HEK293 (cell line): Measurements from ENCODE around the gene FUT6.

Experiments used
- CTCF ChIA-PET: fragments of 350-600 bp; formaldehyde crosslinking; extraction: SDS; loops from one replicate; lab custom pipeline; 2021; ENCODE audit warnings: antibody characterized with exemption; lab: Yijun Ruan, JAX
- POLR2A ChIA-PET: fragments of 300-600 bp; formaldehyde crosslinking; extraction: SDS; loops from one replicate; lab custom pipeline; 2020; ENCODE audit warnings: antibody characterized with exemption, inconsistent platforms; lab: Yijun Ruan, JAX
- H3K27ac ChIP-seq: fragments of 200-500 bp; sonication (Bioruptor generic); 2 replicates; pipeline ENCODE4 v1.5.1; 2014; ENCODE audit warnings: low read depth, low read length, control low read depth, inconsistent platforms; ENCODE audit errors: extremely low read depth
- H3K36me3 ChIP-seq, 2 experiments: fragments of 200-500 bp in 1 of 2; sonication (Bioruptor generic) in 1 of 2; 1 replicate in 1 of 2; 2 replicates in 1 of 2; pipeline ENCODE4 v1.5.1; 2014 to 2017; ENCODE audit warnings: inconsistent platforms in 2 of 2, low read length in 2 of 2; ENCODE audit not compliant: control insufficient read depth in 2 of 2, insufficient read depth in 1 of 2
- H3K4me1 ChIP-seq: fragments of 200-500 bp; sonication (Bioruptor generic); 2 replicates; pipeline ENCODE4 v1.5.1; 2014; ENCODE audit warnings: mild to moderate bottlenecking, low read length, inconsistent platforms; ENCODE audit not compliant: control insufficient read depth, insufficient read depth
- H3K4me3 ChIP-seq: 2 replicates; pipeline ENCODE4 v1.5.1; 2011; ENCODE audit warnings: low read depth, mild to moderate bottlenecking, control low read depth, low read length, moderate library complexity
- H3K9me3 ChIP-seq: fragments of 200-500 bp; sonication (Bioruptor generic); 2 replicates; pipeline ENCODE4 v1.5.1; 2014; ENCODE audit warnings: low read depth, low read length, inconsistent platforms; ENCODE audit not compliant: control insufficient read depth, insufficient read depth
- ELK4 ChIP-seq: IDR thresholded peaks from 2 replicates; pipeline ENCODE4 v1.6.1; 2011; ENCODE audit warnings: mild to moderate bottlenecking, low read depth, low read length, borderline replicate concordance
- GLIS1 ChIP-seq: fragments of 450-650 bp; formaldehyde crosslinking; IDR thresholded peaks from 2 replicates; pipeline ENCODE4 v1.5.1; 2016; ENCODE audit warnings: missing biosample characterization, missing genetic modification characterization
- GLIS2 ChIP-seq: fragments of 450-650 bp; formaldehyde crosslinking; IDR thresholded peaks from 2 replicates; pipeline ENCODE4 v1.5.1; 2016; ENCODE audit warnings: missing biosample characterization, missing genetic modification characterization
- HOXA7 ChIP-seq: sonication (generic); formaldehyde crosslinking; IDR thresholded peaks from 2 replicates; pipeline ENCODE4 v1.8.1; 2022; ENCODE audit warnings: missing genetic modification reagents, borderline replicate concordance
- YY1 ChIP-seq: fragments of 450-650 bp; formaldehyde crosslinking; IDR thresholded peaks from 2 replicates; pipeline ENCODE4 v1.5.1; 2018; ENCODE audit warnings: missing biosample characterization, missing genetic modification characterization
- ZBTB21 ChIP-seq: fragments of 450-650 bp; formaldehyde crosslinking; IDR thresholded peaks from 2 replicates; pipeline ENCODE4 v1.5.1; 2017; ENCODE audit warnings: missing biosample characterization, missing genetic modification characterization
- ZBTB6 ChIP-seq: fragments of 450-650 bp; formaldehyde crosslinking; IDR thresholded peaks from 2 replicates; pipeline ENCODE4 v1.5.1; 2017; ENCODE audit warnings: missing biosample characterization, missing genetic modification characterization
- ZEB2 ChIP-seq: fragments of 450-650 bp; formaldehyde crosslinking; IDR thresholded peaks from 2 replicates; pipeline ENCODE4 v1.5.1; 2016; ENCODE audit warnings: missing biosample characterization, missing genetic modification characterization
- ZFP37 ChIP-seq: fragments of 450-650 bp; formaldehyde crosslinking; IDR thresholded peaks from 2 replicates; pipeline ENCODE4 v1.5.1; 2016; ENCODE audit warnings: missing biosample characterization, missing genetic modification characterization
- ZIC2 ChIP-seq: fragments of 450-650 bp; formaldehyde crosslinking; IDR thresholded peaks from 2 replicates; pipeline ENCODE4 v1.5.1; 2016; ENCODE audit warnings: missing biosample characterization, missing genetic modification characterization
- ZNF140 ChIP-seq: fragments of 450-650 bp; formaldehyde crosslinking; IDR thresholded peaks from 2 replicates; pipeline ENCODE4 v1.5.1; 2016; ENCODE audit warnings: missing biosample characterization, missing genetic modification characterization
- ZNF155 ChIP-seq: fragments of 450-650 bp; formaldehyde crosslinking; IDR thresholded peaks from 2 replicates; pipeline ENCODE4 v1.5.1; 2016; ENCODE audit warnings: missing biosample characterization, missing genetic modification characterization
- ZNF223 ChIP-seq: fragments of 450-650 bp; formaldehyde crosslinking; IDR thresholded peaks from 2 replicates; pipeline ENCODE4 v1.5.1; 2016; ENCODE audit warnings: missing biosample characterization, missing genetic modification characterization
- ZNF239 ChIP-seq: fragments of 450-650 bp; formaldehyde crosslinking; IDR thresholded peaks from 2 replicates; pipeline ENCODE4 v1.5.1; 2016; ENCODE audit warnings: missing biosample characterization, missing genetic modification characterization
- ZNF335 ChIP-seq: fragments of 450-650 bp; formaldehyde crosslinking; conservative IDR thresholded peaks from 2 replicates; pipeline ENCODE4 v1.5.1; 2016; ENCODE audit warnings: missing biosample characterization, missing genetic modification characterization
- ZNF350 ChIP-seq: fragments of 450-650 bp; formaldehyde crosslinking; IDR thresholded peaks from 2 replicates; pipeline ENCODE4 v1.5.0; 2017; ENCODE audit warnings: missing biosample characterization, mild to moderate bottlenecking, missing genetic modification characterization
- ZNF449 ChIP-seq: fragments of 450-650 bp; formaldehyde crosslinking; IDR thresholded peaks from 2 replicates; pipeline ENCODE4 v1.5.1; 2017; ENCODE audit warnings: missing biosample characterization, mild to moderate bottlenecking, missing genetic modification characterization, moderate library complexity
- ZNF600 ChIP-seq: fragments of 450-650 bp; formaldehyde crosslinking; IDR thresholded peaks from 2 replicates; pipeline ENCODE4 v1.5.1; 2016; ENCODE audit warnings: missing biosample characterization, missing genetic modification characterization
- ZNF610 ChIP-seq: fragments of 450-650 bp; formaldehyde crosslinking; IDR thresholded peaks from 2 replicates; pipeline ENCODE4 v1.5.1; 2016; ENCODE audit warnings: missing biosample characterization, missing genetic modification characterization, borderline replicate concordance
- ZNF621 ChIP-seq: fragments of 450-650 bp; formaldehyde crosslinking; IDR thresholded peaks from 2 replicates; pipeline ENCODE4 v1.5.1; 2017; ENCODE audit warnings: missing biosample characterization, missing genetic modification characterization
- ZNF677 ChIP-seq: fragments of 450-650 bp; IDR thresholded peaks from 2 replicates; pipeline ENCODE4 v1.5.0; 2018; ENCODE audit warnings: missing biosample characterization, mild to moderate bottlenecking, missing genetic modification characterization, moderate library complexity
- ZNF704 ChIP-seq: fragments of 450-650 bp; formaldehyde crosslinking; IDR thresholded peaks from 2 replicates; pipeline ENCODE4 v1.5.1; 2016; ENCODE audit warnings: missing biosample characterization, missing genetic modification characterization
- ZNF747 ChIP-seq: fragments of 450-650 bp; formaldehyde crosslinking; IDR thresholded peaks from 2 replicates; pipeline ENCODE4 v1.5.1; 2016; ENCODE audit warnings: missing biosample characterization, missing genetic modification characterization
- ZNF768 ChIP-seq: fragments of 450-650 bp; formaldehyde crosslinking; IDR thresholded peaks from 2 replicates; pipeline ENCODE4 v1.5.1; 2018; ENCODE audit warnings: missing biosample characterization, mild to moderate bottlenecking, missing genetic modification characterization
- ZNF777 ChIP-seq: fragments of 450-650 bp; formaldehyde crosslinking; IDR thresholded peaks from 2 replicates; pipeline ENCODE4 v1.5.1; 2017; ENCODE audit warnings: missing biosample characterization, missing genetic modification characterization, borderline replicate concordance
- TF ChIP-seq, protein P1 (sequence below): fragments of 450-650 bp; formaldehyde crosslinking; IDR thresholded peaks from 2 replicates; pipeline ENCODE4 v1.5.1; 2017; ENCODE audit warnings: missing biosample characterization, missing genetic modification characterization
- TF ChIP-seq, protein P2 (sequence below): fragments of 450-650 bp; formaldehyde crosslinking; IDR thresholded peaks from 2 replicates; pipeline ENCODE4 v1.5.1; 2016; ENCODE audit warnings: missing biosample characterization, missing genetic modification characterization

The FUT6 gene

GRCh38 chr19:5827891-5828660 lies 11.4 kb downstream of the FUT6 start (continued):
- TF ChIP-seq ZNF621 (tag by site-specific recombination) (no peak), ELK4 (no peak), ZNF747 (tag by site-specific recombination) (no peak), ZBTB6 (tag by site-specific recombination) (no peak)
- TF ChIP-seq, all 188 proteins: peak for 70

GRCh38 chr19:5827342-5827890 lies 12.1 kb downstream of the FUT6 start:
- ChIA-PET POLR2A (interaction anchor here (0.5 to 2.6 kb wide), 10 partner anchors 15 to 151 kb away, joined by 3 to 35 read pairs (median 4); partner anchors contain the start of genes NDUFA11, NRTN, RANBP3 and RPL36), CTCF (interaction anchor here (0.6 to 3.2 kb wide), 3 partner anchors 21 to 105 kb away, joined by 3 to 27 read pairs (median 6); partner anchors contain the start of gene NRTN)
- H3K4me1 ChIP-seq, result peaks cover 6% of the 10 kb centered on the region
- H3K36me3 ChIP-seq, result no peaks in the 10 kb centered on the region
- peak overlapping the region; percentile 59; the same call in 1 of the 2 replicates for H3K27ac ChIP-seq
- H3K9me3 ChIP-seq, result no peaks in the 10 kb centered on the region
- no peak overlapping the region for H3K4me3 ChIP-seq
- TF ChIP-seq ZNF677, result no peak
- TF ChIP-seq ZNF449 (tag by site-specific recombination), result no peak
- TF ChIP-seq, protein P1, sequence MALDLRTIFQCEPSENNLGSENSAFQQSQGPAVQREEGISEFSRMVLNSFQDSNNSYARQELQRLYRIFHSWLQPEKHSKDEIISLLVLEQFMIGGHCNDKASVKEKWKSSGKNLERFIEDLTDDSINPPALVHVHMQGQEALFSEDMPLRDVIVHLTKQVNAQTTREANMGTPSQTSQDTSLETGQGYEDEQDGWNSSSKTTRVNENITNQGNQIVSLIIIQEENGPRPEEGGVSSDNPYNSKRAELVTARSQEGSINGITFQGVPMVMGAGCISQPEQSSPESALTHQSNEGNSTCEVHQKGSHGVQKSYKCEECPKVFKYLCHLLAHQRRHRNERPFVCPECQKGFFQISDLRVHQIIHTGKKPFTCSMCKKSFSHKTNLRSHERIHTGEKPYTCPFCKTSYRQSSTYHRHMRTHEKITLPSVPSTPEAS (tag by site-specific recombination), result no peak
- no peak for TF ChIP-seq ZFP37 (tag by site-specific recombination)
- 0 out of 2 replicates have a peak, but pooled peaks have one; percentile 44 for TF ChIP-seq ZNF223 (tag by site-specific recombination)
- TF ChIP-seq ZNF600 (tag by site-specific recombination), result no peak
- no peak for TF ChIP-seq ZNF239 (tag by site-specific recombination)
- TF ChIP-seq, protein P2, sequence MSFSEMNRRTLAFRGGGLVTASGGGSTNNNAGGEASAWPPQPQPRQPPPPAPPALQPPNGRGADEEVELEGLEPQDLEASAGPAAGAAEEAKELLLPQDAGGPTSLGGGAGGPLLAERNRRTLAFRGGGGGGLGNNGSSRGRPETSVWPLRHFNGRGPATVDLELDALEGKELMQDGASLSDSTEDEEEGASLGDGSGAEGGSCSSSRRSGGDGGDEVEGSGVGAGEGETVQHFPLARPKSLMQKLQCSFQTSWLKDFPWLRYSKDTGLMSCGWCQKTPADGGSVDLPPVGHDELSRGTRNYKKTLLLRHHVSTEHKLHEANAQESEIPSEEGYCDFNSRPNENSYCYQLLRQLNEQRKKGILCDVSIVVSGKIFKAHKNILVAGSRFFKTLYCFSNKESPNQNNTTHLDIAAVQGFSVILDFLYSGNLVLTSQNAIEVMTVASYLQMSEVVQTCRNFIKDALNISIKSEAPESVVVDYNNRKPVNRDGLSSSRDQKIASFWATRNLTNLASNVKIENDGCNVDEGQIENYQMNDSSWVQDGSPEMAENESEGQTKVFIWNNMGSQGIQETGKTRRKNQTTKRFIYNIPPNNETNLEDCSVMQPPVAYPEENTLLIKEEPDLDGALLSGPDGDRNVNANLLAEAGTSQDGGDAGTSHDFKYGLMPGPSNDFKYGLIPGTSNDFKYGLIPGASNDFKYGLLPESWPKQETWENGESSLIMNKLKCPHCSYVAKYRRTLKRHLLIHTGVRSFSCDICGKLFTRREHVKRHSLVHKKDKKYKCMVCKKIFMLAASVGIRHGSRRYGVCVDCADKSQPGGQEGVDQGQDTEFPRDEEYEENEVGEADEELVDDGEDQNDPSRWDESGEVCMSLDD (tag by site-specific recombination), result no peak
- no peak; the same call in 1 of the 2 replicates for TF ChIP-seq ZNF610 (tag by site-specific recombination)
- no peak for TF ChIP-seq ZBTB21 (tag by site-specific recombination)
- 0 out of 2 replicates have a peak, but pooled peaks have one; percentile 16 for TF ChIP-seq ZNF777 (tag by site-specific recombination)
- TF ChIP-seq GLIS1 (tag by site-specific recombination), result peak; percentile 11; the same call in 1 of the 2 replicates
- TF ChIP-seq ZNF155, result no peak
- TF ChIP-seq ZIC2 (tag by site-specific recombination), result no peak
- no peak for TF ChIP-seq ZNF704
- TF ChIP-seq ZNF140 (tag by site-specific recombination), result no peak
- no peak; the same call in 1 of the 2 replicates for TF ChIP-seq GLIS2 (tag by site-specific recombination)
- TF ChIP-seq YY1 (tag by site-specific recombination), result no peak
- TF ChIP-seq ZEB2, result no peak
- TF ChIP-seq ZNF350 (tag by site-specific recombination), result no peak
- no peak for TF ChIP-seq ZNF335 (tag by site-specific recombination)
- TF ChIP-seq ZNF768 (tag by site-specific recombination), result 0 out of 2 replicates have a peak, but pooled peaks have one; percentile 66
- TF ChIP-seq HOXA7 (CRISPR knock-in tag), result no peak
